ENCODE data around the gene NAGA.
A peak's percentile ranks its signal among the peaks of the same experiment; 100 is the strongest.
"Not testable (repeated sequence)": the region's sequence is repeated elsewhere in the genome, so short reads cannot be mapped to it uniquely, and the experiment has no call there.

Gene NAGA

DNA sequence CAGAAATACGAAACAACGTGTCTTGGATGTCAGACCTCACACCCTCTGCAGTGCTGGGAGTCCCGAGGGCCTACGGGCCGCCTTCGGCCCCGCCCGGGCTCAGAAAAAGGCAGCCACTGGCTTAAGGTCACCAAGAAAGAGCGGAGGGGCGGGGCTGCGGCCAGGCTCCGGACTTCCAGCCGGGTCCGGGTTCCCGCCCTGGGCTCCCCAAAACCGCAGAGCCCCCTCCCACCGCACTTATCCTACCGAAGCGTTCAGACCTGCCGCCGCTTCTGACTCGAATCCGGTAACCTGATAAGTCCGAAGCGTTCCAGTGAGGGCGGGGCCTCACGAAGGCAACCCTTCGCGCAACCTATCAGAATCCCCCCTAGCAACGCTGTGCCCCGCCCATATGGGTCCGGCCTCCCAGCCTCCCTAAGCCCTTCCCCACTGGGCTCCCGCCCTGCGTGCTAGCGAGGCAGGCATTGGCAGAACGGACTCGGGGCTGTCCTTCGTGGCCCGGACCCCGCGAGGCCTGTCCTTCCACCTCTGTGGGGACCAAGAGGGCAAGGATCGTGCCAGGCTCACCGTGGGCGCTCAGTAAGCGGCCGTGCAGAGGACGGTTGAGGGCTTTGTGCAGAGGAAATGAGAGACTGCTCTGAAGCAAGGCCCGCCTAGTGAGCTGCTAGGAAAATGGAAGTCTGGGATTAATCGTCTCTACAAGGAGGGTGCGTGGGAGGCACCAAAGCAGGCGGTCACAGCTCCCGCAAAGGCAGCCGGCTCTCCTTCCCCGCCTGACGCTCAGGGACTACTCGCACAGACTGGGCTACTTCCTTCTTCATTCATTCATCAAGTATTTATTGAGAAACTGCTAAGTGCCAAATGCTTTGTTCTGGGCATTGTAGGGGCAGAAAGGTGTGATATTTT is at the start of gene NAGA:
TSS of gene NAGA (minus strand) at position 296 of the 906 bp plus-strand sequence. CDS start 515 bp downstream, outside the sequence.
- H3K27ac ChIP-seq, result peak within 1 kb of the TSS; percentile 76
- TF ChIP-seq ZFX (IDR thresholded peaks at IDR 0.05; ENCODE audit: borderline replicate concordance), result no peak
- no peak for TF ChIP-seq CTCF (IDR thresholded peaks at IDR 0.05)

DNA sequence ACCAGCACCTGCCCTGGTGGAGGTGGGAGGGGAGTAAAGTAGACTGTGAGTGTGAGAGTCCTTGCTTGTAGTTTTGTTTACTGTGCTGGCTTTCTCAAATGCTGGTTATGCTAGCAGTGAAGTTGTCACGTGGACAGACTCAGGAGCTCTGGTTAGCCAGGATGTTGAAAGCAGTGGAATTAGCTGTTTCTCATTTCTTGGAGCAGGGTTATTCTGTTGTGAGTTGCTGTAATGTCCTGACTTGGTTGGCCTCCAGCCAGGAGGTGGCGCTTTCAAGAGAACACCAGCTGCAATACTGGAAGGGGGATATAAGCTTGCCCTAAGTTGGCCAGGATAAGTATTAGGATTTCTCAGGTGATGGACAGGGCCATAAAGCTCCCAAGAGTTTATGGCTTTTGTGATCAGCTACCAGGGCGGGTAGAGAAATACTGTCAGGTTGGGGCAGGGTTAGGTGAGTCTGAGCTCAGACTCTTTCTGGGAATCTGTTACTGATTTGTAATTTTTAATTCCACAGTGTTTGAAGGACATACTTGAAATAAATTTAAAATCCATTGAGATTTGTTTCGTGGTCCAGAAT is 46.3 kb upstream of the NAGA start:
- H3K27ac ChIP-seq, result no peak overlapping the region
- TF ChIP-seq CTCF (IDR thresholded peaks at IDR 0.05) (peak; percentile 21), ZFX (IDR thresholded peaks at IDR 0.05; ENCODE audit: borderline replicate concordance) (no peak)

DNA sequence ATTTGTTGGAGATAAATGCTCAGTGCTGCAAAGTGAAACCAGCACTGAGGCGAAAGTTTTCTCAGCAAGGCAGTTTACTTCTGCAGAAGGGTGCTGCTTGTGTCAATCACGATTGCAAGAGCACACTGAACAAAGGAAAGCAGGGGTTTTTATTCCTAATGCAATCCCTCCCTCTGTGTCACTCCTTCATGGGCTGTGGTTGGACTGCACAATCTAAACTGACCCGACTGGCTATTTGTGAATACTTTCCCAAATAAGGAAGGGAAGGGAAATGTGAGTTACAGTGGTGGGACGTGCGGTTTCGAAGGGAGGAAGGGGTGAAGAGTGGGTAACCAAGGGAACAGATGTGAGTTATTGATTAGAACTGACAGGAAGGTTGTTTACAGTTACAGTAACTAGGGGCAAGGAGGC is 44.8 kb upstream of the NAGA start:
- H3K27ac ChIP-seq, result not testable (repeated sequence)

GRCh38 chr22:42114721-42115120 is 44.1 kb upstream of the NAGA start:
- no peak overlapping the region for H3K27ac ChIP-seq
- TF ChIP-seq ZFX (IDR thresholded peaks at IDR 0.05; ENCODE audit: borderline replicate concordance), result no peak
- peak; percentile 11; the same call in 1 of the 2 replicates for TF ChIP-seq CTCF (IDR thresholded peaks at IDR 0.05)

DNA sequence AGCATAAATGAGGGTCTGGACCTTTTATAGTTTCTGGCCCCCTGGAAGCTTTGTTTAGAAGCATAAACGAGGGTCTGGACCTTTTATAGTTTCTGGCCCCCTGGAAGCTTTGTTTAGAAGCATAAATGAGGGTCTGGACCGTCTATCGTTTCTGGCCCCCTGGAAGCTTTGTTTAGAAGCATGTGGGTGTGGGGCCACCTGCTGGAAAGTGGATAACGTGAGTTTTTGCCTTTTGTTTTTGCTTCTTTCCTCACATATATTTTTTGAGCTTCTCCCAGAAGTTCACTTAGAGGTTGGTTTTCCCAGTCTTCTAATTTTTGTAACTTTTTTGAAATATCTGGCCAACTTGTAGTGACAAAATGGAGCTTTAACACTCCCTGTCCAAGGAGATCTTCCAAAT is 42.2 kb upstream of the NAGA start:
- H3K27ac ChIP-seq, result not testable (repeated sequence)

- no peak overlapping the region for H3K27ac ChIP-seq
- TF ChIP-seq ZFX (IDR thresholded peaks at IDR 0.05; ENCODE audit: borderline replicate concordance), result no peak
- no peak for TF ChIP-seq CTCF (IDR thresholded peaks at IDR 0.05)
These were observed 41.2 kb upstream of the NAGA start for GRCh38 chr22:42111798-42112197.

DNA sequence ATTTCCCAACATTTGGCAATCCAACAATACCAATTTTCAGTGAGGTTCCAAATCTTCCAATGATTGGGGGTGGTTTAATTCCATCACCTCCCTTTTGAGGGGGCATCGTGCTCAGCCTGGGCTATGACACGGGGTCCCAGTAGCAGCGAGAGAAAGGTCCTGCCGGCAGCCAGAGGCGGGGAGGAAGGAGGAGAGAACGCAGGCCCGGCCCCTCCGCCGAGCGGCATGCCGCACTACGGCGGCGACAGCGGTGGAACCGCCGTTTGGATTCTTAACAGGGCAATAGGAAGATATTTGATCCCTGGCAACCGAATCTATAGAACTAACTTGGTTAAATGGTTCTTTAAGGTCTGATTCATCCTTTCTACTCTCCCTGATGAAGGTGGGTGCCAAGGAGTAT is 38.2 kb upstream of the NAGA start:
- no peak overlapping the region for H3K27ac ChIP-seq
- TF ChIP-seq CTCF (IDR thresholded peaks at IDR 0.05) (no peak), ZFX (IDR thresholded peaks at IDR 0.05; ENCODE audit: borderline replicate concordance) (no peak)

- H3K27ac ChIP-seq, result not testable (repeated sequence)
These were observed 33.8 kb upstream of the NAGA start for GRCh38 chr22:42104332-42104860.

All from 22Rv1 (cell line).